Stimulated activated CD8-positive, alpha-beta memory T cell treated with anti-CD3 and anti-CD28 coated beads, Interleukin-12 subunit alpha, Interleukin-12 subunit beta, amount 100 ng/mL, for 24 hours (primary cell): ENCODE results near the gene LPP.
"Not testable (repeated sequence)": the region's sequence is repeated elsewhere in the genome, so short reads cannot be mapped to it uniquely, and the experiment has no call there.

Source experiments
- DNase-seq: peaks from one replicate; pipeline ENCODE4 v3.0.0-alpha.2; 2020; ENCODE audit errors: extremely low read depth

LPP gene

DNA sequence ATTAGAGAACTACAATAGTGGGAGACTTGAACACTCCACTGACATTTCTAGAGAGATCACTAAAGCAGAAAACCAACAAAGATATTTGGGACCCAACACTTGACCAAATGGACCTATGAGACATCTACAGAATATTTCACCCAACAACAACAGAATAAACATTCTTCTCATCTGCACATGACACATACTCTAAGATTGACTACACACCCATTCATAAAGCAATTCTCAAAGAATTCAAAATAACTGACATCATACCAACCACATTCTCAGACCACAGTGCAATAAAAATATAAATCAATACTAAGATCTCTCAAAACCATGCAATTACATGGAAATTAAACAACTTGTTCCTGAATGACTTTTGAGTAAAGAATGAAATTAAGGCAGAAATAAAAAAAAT is 473.7 kb downstream of the LPP start:
- DNase-seq: no peak

DNA sequence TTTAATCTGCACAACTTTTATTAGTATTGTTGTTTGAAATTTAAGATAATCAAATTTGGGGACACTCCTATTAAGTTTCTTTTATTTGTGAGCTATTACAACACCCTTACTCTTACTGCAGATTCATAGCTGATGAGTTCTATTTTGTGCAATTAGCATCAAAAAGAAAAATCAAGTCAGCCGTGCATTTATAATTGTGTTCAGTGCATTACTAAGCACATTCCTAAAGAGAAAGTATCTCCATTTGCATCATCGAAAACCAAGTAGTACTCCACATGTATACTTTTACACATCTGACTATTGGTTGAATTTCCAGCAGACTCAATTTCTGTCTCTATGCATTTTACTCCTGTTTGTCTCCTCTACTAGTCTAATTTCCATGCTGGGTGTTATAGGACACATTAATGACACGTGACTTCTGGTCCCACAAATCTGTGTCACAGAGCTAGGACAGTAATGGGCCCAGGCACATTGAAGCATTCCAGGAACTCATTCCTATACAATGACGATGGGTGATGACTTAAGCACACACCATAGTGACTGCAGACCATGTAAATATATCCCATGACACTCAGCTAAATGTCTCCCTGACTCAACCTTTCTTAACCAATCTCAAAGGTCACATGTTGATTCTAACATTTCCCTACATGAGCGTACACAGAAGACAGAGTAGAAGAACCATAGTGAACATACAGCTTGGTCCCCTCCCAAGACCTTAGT is 477.5 kb downstream of the LPP start:
- no peak for DNase-seq

GRCh38 chr3:188633206-188633605 is 479.2 kb downstream of the LPP start:
- no peak for DNase-seq

- no peak for DNase-seq
These were observed 480.3 kb downstream of the LPP start for GRCh38 chr3:188634285-188634684.

DNA sequence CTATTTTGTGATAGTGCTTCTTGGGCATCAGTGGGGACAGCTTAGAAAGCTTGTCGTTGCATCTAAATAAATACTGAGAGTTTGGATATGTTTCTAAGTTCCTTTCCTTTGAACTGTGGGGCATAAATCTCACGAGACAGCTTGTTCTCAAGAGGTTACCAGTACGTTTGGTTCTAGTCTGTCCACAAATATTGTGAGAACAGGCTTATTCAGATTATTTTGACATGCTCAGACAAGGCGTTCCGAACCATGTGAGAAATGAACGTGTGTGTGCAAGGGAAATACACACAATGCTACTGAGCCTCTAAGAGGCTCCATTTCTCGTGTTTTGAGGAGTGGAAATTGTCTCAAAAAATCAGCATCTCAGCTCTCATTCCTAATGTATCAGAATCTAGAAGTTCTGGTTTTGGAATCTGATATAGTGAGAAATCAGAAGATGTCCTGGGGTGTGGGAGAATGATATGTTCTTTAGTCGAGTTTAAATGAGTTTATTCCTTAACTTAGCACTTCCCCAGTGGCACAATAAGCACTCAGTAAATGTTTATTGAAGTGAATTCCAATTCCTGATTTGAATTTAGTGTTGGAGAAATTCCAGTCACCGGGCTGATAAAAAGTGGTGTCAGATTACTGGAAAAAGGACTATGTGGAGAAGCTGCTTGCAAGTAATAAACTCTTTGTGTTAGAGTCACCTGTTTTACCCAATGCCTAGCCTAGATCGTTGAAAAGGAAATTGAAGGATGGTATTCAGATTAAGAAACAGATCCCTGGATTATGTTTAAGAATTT is 481.5 kb downstream of the LPP start:
- no peak for DNase-seq

GRCh38 chr3:188636292-188636691 is 482.3 kb downstream of the LPP start:
- DNase-seq: not testable (repeated sequence)

- no peak for DNase-seq
These were observed 487.1 kb downstream of the LPP start for GRCh38 chr3:188641076-188641475.

- DNase-seq: no peak
These were observed 489.8 kb downstream of the LPP start for GRCh38 chr3:188643736-188644135.

DNA sequence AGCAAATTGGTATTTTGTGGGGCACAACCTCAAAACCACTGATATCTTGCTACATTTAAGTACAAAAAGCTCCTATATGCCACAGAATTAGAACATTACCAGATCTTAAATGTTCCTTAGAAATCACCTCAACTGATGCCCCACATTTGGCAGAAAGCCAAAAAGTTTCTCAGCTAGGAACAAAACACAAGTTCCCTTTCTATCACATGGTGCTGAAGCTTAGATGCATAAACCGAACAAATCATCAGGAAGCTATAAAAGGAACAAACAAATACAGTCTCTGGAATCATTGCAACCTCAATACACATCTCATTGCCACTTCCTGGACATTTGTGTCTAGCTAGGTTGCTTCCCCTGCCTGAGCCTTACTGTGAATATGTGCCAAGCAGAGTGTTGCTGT is 492.6 kb downstream of the LPP start:
- no peak for DNase-seq

DNA sequence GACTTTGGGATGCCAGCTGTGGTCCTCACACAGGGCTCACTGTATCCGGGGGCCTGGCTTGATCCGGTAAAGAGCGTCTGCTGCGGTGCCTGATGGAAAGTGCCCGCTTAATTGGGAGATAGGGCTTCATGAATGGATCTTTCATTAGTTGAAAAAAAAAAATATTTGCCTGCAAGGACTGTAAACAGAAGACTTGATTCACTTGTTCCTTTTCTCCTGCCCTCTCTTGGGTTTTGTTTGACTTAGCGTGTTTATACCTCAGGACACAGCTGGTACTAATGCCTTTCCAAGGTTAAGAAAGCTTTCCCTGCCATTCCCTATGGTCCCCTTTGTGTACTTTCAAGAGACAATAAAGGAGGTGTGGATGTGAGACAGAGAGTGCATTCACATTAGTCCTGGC is 493.3 kb downstream of the LPP start:
- no peak for DNase-seq

GRCh38 chr3:188649521-188649920 is 495.6 kb downstream of the LPP start:
- no peak for DNase-seq

GRCh38 chr3:188656196-188656982 is 502.4 kb downstream of the LPP start:
- no peak for DNase-seq

DNA sequence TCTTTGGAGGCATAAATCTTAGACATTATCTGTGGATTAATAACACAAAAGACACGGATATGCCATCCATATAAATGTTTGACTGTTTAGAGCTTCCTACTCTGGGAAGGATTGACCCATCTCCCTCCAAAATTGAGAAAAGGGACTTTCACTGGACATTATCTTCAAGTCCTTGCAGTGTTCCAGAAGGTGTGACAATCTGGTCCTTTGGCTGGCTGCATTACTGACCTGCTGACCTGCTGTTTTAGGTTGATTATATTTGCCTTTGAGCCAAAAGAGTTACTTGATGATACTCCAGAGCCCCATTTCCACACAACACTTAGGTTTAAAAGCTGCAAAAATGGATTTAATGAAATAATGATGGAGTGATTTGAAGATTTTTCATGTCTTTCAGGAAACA is 504.6 kb downstream of the LPP start:
- no peak for DNase-seq

- no peak for DNase-seq
These were observed 505.6 kb downstream of the LPP start for GRCh38 chr3:188659449-188660090.

DNA sequence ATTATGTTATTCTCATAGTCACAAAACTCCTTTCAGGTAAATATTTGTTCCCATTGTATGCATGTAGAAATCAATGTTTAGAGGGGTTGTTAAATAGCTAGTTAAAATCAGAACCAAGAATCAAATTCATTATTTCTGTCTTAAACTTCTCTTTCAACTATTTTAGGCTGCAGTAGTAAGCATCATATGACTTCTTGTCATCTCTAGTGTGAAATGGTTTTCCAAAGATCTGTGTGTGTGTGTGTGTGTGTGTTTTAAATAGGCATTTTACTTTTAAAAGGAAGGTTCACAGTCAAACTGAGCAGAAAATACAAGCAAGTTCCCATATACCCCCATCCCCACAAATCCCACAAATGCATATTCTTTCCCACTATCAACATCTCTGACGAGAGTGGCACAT is 506.5 kb downstream of the LPP start:
- DNase-seq: no peak

DNA sequence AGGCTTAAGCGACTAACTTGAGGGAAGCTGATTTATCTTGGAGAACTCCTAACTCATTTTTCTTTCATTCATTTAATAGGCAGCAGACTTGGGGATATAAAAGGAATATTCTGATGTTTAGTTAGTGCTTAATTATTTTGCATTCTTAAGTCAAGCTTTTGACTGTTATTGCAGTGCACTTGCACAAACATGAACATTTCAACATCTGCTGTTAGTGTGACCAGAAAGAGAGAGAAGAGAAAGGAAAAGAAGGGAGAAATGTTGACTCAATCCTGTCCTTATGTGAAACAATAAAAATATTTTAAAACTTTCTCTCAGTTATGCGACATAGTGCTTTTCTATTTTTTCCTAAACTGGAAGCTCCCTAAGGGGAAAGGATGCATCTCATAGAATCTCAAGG is 507.8 kb downstream of the LPP start:
- no peak for DNase-seq

GRCh38 chr3:188662214-188662613 is 508.3 kb downstream of the LPP start:
- no peak for DNase-seq

DNA sequence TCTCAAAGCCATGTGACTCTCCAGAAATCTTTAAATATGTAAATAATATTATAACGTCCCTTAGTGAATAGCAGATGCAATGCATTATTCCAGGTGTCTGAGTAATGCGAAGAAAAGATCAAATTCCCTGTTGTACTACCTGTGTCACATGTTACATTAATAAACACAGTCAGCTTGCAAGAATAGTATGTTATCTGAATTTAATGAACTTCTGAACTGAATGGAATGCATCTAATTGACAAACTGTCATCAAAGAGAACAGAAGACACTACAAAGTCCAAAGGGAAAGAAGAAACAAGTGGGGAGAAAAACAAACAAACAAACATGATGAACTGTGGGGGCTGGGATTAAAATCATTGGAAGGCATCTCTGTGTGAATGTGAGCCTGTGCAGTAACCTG is 508.8 kb downstream of the LPP start:
- no peak for DNase-seq

- no peak for DNase-seq
These were observed 509.9 kb downstream of the LPP start for GRCh38 chr3:188663839-188664238.

DNA sequence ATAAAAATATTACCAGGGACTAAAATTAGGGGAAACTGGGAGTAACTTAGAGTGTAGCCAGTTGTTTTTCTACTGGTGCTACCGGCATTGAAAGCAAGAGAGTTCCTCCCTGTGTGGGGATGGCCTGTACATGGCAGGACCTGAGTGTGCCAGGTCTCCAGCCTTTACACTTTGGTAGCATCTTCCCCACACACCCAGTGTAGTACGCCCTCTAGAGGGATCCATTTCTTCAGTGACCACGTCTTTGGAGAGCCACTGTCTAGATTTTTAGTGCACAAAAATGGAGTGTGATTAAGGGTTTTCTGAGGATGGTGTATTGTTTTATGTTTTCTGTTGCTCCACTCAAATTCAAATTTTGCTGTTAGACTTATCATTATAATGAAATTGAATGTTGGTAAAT is 510.8 kb downstream of the LPP start:
- DNase-seq: no peak

DNA sequence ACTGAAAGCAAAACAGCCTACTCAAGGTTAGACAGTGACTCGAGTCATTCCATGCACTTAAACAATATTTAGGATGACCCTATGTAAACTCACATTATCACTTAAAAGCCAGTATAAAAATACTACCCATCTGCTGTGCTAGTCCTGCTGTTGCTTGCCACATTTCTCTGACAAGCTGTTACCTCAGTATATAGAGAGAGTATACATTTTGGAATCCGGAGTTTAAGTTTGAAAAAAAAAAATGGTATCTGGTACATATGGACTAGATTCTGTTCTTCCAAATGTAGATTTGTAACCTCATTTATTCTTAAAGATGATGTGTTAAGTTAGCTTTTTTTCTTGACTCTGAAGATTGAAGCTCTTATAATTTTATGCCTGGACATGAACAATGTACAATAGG is 514.0 kb downstream of the LPP start:
- no peak for DNase-seq

- DNase-seq: no peak
These were observed 516.5 kb downstream of the LPP start for GRCh38 chr3:188670446-188670845.
